CD4-positive, alpha-beta T cell treated with Interleukin-17A for 4 hours (primary cell): ENCODE measurements around the gene RPS6KA2.

Experiments
- DNase-seq: peaks from one replicate; pipeline ENCODE4 v3.0.0-alpha.2; 2020; ENCODE audit warnings: mixed read lengths

RPS6KA2 gene

DNA sequence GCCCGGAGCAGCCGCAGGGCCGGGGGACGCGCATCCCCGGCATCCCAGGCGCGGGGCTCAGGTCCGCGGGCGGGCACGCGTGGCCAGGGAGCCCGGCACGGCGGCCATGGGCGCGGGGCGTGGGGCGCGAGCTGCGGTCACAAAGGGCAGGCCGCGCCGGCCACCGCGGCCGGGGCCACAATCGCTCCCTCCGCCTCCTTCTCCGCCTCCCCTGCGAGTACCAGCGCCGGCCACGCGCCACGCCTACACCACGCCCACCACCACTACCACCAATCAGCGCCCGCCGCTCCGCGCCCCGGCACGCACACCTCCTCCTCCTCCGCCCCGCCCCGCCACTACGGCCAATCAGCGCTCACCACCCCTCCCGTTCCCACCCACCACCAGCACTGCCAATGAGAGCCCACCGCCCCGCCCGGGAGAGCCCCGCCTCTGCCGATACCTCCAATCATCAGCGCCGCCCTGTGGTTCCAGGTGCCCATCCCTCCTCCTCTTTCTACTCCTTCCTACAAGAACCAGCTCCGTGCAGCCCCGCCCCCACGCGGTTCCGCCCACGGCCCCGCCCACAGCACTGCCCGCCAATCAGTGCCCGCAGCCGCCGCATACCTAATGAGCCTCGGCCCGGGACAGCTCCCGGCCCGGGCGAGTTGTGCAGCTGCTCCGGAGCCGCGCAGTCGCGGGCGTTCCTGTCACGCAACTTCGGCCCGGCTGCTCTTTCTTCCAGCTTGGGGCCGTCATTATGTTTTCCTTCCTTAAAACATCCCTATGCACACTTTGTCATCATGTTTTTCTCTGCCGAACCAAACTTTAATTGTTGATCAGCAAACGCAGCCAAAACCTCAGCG is at the start of gene RPS6KA2:
TSS of gene RPS6KA2 (minus strand) at position 219 of the 842 bp plus-strand sequence. CDS start 232 bp downstream, outside the sequence.
- DNase-seq, result peak; percentile 100

DNA sequence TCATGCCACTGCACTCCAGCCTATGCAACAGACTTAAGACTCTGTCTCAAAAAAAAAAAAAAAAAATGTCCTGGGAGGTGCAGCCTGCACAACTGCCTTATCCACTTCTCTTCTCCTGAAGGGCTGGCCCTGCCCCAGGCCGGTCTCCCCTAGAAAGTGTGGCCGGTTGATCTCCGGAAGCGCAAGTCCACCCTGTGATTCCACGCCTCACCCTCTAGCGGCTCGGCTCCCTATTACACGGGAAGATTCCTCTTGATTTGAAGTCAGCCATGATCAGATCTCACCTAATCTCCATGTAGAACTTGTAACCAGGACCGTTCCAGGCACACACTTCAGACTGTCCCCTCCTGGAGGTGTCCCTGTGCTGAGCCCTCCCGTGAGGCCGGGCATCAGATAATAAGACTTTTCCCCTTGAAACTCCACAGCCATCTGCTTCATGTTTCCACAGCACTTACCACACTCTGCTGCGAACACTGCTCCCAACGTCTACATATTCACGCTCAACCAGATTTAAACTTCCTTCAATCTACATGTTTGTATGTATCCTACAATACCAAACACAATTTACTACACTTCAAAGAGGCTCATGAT is 49.3 kb upstream of the RPS6KA2 start:
- no peak for DNase-seq

DNA sequence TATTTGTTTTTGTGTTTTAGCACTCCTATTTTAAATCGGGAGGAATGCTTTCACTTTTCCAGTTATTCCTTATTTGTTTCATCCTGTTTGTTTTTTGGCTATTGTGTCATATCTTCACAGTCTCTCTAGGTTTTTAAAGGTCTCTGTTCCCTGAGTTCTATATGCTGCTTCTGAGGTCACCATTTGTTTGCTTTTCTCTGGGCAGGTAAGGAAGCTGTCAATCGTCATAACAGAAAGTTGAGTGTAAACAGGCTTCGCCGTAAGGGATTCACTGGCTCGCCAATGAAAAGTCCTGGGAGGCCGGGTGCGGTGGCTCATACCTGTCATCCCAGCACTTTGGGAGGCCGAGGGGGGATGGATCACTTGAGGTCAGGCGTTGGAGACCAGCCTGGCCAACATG is 48.7 kb upstream of the RPS6KA2 start:
- DNase-seq, result no peak

DNA sequence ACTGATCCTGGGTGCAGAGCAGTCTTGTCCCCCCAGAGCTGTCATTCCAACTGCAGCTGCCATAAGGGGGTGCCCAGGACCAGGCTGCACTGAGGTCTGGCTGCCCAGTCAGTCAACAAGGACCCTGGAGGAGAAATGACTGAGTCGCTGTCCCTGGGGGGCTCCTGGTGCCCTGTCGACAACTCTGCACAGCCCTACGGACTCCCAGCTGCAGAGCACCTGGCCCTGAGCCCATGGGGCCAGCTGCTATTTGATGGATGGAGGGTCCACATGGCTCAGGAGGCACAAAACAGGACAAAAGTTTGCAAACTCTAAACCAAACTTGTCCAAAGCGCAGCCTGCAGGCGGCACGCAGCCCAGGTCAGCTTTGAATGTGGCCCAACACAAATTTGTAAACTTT is 46.3 kb upstream of the RPS6KA2 start:
- DNase-seq, result no peak

DNA sequence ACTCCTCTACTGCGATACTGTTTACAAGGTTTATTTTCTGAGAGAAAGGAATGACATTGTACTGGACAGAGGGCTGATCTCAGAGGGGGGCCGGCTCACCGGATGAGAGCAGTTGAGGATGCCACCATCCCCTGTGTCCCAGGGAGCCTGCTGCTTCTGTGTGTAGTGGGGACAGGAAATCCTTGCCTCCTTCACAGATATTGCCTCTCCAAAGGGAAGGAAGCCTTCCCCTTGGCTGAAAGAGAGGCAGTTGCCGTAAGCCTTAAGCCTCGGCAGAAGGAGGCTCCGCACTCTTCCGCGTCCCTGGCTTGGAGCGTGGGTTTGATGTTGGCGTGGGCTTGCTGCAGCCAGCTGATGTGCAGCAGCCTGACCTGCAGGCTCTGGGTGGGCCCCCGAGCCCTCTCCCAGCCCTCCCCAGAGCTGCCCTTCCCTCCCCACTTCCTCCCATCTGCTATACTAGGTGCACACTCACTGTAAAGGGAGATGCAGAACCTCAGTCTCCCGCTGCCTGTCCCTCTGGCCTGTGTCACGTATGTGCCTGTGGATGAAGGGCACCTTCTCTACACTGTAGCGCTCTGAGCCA is 45.7 kb upstream of the RPS6KA2 start:
- no peak for DNase-seq

DNA sequence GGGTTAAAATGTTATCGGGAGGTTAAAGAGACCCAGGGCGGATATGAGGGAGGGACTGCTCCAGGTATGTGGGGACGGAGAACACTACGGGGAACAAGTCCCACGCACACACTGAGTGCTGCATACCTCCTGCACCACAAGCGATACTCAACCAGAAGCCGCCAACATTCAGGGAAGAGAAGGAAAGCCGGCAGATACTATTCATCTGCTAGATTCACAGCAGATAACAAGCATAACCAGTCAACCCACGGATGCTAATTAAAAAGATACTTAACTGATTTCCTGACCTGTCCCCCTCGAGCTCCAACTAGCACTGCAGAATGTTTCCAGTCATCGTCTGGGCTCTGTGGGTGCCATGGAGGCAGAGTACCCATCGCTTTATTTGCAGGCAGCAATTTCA is 45.1 kb upstream of the RPS6KA2 start:
- DNase-seq, result no peak

DNA sequence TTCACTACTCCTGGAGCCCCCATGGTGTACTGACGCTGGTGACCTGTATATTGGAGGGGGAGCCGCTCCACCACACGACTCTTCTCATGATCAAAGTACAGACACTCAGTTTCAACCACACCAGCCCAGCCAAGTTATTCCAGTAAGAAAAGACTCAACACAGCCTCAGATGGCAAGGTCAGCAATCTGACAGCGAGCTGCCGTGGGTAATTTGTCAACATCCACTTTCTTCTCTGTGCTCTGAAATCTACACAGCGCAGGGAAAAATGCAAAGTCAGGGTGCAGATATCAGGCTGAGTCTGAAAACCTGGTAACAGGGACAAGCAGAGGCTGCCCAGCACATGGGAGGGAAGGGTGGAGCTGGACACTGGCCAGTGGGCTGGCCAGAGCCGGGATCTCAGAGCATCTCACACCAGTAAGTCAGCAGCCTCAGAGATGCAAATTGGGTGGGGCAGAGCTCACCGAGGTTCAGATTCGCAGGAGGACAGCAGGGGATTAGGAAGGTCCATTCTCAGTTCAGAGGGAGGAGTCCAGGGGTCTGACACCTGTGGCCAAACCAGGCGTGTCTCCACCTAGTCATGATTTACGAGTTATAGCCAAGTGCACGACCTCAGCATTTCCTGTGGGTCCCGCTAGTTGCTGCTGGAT is 44.5 kb upstream of the RPS6KA2 start:
- no peak for DNase-seq

DNA sequence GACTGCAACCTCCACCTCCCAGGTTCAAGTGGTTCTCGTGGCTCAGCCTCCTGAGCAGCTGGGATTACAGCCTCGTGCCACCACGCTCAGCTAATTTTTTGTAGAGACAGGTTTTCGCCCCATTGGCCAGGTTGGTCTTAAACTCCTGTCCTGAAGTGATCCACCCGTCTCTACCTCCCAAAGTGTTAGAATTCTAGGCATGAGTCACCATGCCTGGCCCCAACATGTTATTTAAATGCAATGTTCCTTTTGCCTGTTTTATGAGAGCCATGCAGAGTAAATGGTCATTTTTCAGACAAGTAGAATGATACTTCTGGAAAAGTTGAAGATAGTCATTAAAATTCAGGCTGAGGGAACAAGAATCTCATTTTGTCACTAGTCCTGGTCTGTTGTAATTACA is 43.8 kb upstream of the RPS6KA2 start:
- DNase-seq, result no peak

DNA sequence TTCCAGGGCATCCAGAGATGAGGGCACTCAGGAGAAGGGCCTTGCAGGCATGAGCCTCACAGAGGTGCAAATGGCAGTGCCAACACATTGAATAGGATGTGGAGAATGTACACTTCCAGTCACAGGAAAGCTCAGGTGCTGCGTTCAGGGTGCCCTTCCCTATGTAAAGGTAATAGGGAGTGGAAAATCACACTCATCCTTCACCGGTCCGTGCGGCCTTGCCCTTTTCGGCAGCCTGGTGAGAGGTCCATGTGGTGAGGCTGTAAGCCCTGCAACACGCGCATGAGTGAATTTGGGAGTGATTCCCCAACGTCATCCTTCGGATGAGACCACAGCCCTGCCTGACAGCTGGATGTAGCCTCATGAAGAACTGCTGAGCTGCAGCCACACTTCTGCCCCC is 43.0 kb upstream of the RPS6KA2 start:
- no peak for DNase-seq

DNA sequence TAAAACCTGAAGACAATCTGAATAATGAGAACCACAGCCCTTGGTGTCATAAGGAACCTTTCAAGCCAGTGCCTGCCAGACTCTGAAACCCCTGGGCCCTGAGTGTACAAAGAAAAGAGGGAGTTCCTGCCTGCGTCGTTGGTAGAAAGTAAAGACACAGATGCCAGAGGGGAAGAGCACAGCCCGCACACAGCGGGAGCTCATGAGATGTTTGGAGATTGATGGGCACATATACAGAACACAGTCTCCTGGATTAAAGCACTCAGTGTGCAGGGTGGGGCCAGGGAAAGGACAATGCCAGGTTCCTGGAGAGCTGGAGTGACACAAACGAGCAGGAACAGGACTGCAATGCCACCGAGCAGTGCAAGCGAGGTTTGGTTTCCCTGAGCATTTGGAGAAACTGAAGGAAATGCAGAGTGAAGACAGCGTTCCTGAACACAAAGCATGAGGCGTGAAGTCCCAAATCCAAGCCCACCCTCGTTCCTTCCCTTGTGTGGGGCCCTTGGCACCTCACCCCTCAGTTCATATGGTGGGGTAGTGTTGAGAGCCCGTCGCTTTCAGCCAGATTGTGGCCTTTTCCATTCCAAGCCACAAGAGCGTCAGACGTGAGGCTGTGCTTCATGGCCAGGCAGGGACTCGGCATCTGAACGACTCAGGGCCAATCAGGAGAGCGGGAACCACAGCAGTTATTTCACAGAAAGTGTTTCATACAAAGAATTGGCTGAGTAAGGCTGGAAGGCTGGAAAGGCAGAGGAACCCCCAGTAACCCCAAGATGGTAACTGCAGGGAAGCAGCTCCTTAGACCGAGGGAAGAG is 41.0 kb upstream of the RPS6KA2 start:
- no peak for DNase-seq

DNA sequence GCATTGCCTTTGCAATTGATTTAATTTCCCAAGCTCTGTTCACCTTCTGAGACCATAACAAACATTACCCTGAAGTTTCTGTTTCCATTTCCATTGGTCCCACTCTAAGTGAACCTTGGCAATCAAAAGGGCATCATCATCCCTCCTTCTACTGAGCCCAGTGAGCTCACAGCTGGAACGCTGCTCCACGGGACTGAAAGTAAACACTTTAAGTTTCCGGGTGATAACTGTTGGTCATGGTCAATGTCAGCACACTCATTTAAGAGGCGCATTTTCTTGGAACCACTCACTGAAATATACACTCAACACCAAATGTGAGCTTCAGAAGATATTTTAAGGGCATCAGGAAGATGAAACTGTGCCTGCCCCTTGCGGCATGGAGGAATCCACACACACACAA is 37.1 kb upstream of the RPS6KA2 start:
- DNase-seq, result no peak

DNA sequence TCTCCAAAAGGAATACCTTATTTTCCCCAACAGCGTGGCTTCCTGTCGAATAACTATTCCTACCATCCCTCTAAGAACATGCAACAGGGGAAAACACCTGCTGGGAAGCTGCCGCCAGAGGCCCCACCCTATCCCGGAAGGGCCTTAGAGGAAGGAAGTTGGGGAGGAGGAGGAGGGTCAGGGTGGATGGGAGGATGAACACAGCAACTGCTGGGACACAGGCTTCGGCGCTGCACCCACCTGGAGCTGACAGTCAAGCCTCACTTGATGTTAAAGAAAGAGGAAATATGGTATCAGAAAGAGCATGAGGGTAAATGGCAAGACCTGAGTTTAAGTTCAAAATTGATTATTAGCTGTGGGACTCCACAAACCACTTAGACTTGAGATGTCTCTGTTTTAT is 36.5 kb upstream of the RPS6KA2 start:
- no peak for DNase-seq

DNA sequence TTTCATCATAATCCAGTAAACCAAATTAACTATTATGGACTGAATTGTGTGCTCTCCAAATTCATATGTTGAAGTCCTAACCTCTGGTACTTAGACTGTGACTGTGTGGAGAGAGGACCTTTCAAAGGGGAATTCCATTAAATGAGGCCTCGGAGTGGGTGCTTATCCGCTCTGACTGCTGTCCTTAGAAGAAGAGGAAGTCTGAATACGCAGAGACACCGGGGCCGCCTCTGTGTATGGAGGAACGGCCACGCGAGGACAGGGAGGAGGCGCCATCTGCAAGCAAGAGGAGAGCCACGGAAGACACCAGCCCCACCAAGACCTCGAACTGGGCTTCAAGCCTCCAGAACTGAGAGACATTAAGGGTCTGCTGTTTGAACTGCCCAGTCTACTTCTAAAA is 35.6 kb upstream of the RPS6KA2 start:
- no peak for DNase-seq

DNA sequence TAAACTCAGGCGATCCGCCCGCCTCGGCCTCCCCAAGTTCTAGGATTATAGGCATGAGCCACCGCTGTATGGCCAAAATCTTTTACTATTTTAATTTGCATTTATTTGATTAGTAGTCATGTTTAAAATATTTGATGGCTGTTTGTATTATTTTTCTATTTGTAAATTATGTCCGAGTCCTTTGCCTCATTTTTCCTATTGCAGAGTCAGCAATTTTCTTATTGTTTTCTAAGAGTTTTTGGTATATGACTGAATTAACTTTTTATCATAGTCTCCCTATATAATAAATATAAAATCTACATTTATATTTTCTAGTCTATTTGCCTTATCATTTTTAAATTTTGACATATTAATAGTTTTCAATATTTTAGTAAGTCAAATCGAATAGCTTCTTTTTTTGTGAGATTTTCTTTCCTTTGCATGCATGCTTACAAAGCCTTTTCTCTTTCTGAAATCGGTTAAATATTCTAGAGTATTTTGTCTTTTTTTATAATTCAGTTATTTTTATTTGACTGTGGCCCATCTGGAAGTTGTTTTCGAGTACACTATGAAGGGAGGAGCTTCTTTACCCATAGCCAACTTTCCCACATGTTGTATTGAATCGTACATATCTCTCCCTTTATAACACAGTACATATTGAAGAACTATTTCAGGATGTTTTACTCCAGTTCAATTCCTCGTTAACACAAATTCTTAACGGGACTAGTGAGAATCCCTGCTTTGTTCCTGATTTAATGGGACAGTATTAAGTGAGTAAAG is 34.5 kb upstream of the RPS6KA2 start:
- no peak for DNase-seq

DNA sequence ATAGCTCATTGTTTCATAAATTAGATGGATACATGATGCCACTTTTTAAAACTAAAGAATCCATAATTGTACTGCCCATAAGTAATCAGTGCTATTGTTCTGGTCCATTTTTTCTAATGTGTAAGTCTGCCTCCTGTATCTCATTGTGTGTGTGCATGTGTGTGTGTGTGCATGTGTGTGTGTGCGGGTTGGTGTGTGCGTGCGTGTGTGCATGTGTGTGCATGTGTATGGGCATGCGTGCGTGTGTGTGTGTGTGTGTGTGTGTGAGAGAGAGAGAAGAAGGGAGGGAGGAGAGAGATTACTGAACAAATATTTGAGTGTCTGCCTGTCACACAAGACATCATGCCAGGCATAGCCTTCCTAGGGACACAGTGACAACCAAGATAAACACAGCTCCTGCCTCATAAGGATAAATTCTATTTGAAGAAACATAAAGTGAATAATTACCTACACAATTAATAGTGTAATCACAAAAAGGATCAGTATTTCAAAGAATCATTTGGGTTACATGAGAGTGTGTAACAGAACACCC is 33.2 kb upstream of the RPS6KA2 start:
- no peak for DNase-seq

DNA sequence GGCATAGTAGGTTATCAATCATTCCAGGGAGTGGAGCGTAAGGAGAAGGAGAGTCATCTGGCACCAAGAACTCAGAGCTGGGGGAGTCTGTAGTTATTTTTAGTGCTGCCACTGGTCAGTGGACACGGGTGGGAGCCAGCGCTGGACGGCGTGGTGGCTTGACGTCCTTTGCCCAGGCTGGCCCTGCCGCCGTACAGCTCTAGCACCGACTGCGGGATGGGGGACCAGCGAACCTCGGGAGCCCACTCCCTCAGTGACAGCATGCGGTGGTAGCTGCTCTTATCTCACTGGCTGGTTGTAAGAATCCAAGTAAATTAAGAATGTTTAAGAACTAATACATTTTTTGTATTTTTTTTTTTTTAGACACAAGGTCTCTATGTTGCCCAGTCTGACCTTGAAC is 32.5 kb upstream of the RPS6KA2 start:
- DNase-seq, result no peak

DNA sequence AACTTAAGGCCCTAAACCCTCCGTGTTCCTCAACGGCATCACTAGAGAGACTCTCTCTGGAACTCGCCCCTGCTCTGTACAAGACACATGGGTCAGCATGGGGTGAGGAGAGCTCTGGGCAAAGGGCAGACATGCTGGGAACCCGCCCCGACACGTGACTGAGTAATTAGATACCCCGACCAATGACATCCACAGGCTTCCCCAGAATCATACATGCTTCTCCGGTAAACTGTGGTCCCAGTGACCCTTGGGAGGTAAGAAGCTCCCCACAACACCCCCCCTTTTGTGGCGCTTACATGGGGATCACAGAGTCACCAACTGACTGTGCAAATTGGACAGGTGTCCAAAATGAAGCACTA is 31.7 kb upstream of the RPS6KA2 start:
- DNase-seq, result no peak

DNA sequence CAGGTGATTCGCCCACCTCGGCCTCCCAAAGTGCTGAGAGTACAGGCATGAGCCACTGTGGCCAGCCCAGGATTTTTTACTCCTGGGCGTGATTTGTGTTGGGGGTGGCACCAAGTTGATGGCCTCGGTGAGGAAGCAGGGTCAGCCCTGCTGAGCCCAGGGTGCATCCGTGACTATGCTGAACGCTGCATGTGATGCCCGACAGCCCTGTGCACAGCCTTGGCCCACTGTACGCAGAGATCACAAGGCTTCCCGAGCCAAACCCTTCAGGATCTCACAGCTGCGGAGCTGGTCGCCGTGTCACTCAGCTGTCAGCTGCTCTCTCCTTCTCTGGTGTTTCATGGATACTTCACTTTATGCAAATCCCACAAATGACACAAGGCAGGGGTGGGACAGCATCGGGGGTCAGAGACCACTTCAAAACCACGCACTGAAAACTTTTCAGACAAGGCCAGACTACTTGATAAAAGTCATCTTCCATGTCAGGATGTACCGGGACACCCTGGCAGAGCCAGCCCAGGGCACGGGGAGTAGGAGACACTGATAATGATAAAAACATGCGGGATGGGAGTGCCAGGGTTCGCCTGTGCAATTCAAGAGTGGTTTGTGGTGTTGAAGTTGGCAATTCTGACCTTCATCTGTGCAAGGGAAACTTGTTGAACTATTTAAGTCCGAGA is 31.2 kb upstream of the RPS6KA2 start:
- no peak for DNase-seq

DNA sequence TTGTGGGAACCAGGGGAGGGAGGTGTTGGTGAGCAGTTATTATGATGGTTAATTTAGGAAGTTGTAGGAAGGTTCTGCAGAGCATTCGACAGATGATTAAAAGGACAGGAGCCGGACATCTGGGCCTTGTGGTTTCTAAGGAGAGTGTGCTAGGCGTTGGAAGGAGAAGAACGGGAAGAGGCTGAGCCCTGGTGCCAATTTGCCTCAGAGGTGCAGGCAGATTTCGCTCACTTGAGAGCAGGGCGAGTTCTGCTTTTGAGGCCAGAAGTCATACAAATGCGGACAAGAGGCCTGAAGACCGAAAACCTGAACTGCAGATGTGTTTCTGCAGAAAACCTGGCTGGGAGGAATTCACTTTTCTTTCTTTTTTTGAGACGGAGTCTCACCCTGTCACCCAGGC is 30.5 kb upstream of the RPS6KA2 start:
- DNase-seq, result no peak

DNA sequence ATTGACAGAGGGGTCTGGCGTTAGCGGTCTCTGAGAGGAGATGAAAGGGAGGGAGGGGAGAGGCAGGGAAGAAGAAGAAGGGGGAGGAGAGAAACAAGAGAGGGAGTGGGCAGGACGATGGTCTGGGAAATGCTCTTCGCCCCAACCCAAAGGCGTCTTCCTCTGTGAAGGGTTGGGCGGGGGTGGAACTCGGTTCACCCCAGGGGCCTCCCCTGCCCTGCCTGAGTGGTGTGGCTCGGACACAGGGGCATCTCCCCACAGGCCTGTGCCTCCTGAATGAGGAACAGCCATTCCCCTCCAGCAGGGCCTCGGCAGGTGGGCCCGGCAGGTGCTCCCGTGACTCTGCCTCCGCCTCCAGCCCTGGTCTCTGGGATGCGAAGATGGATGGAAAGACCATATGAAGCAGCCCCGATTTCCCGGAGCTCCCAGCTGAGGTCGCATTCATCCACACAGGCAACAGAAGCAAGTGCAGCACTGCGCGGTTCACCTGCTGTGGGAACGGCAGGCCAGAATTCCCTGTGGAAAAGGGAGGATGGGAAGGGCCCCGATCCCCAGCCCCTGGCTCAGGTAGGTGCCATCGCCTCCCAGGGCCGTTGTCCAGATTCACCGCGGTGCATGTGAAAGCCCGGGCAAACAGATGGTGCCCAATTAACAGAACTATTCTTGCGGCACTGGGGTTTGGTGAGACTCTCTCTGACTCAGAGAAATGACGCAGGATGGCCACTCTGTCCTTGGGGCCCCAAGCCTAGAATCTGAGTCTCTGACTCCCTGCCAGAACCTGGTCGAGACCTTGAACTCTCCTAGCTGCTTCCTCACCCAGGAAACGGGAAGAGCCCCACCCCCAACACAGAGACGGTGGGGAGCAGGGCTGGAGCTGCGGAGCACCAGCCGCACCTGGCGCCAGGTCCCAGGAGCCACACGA is 29.4 kb upstream of the RPS6KA2 start:
- DNase-seq, result no peak
